K562 (cell line): Measurements from ENCODE around the gene SKIDA1. TPM values are rescaled to one million over a fixed set of nuclear protein-coding genes. Genes with fewer than 3 reads are reported as not detected.

Source experiments
- ASH1L ChIP-seq: fragments of 450-650 bp; IDR thresholded peaks from 2 replicates; pipeline ENCODE4 v1.6.1; 2018; ENCODE audit warnings: borderline replicate concordance, mild to moderate bottlenecking, low read depth; ENCODE audit not compliant: partially characterized antibody
- BDP1 ChIP-seq: IDR thresholded peaks from 3 replicates; pipeline ENCODE4 v1.6.1; 2011; ENCODE audit not compliant: insufficient read length, insufficient read depth
- CBFA2T2 ChIP-seq: fragments of 450-650 bp; conservative IDR thresholded peaks from 2 replicates; pipeline ENCODE4 v1.6.1; 2017; ENCODE audit warnings: mild to moderate bottlenecking
- ETV5 ChIP-seq: sonication (generic); formaldehyde crosslinking; IDR thresholded peaks from 2 replicates; pipeline ENCODE4 v1.4.0; 2020; ENCODE audit warnings: low read depth, mild to moderate bottlenecking, missing genetic modification reagents
- KDM2B ChIP-seq: fragments of 250-450 bp; sonication (Bioruptor Pico); IDR thresholded peaks from 2 replicates; pipeline ENCODE4 v1.8.0; 2021; ENCODE audit warnings: mild to moderate bottlenecking, moderate library complexity
- MGA ChIP-seq: fragments of 450-650 bp; IDR thresholded peaks from 2 replicates; pipeline ENCODE4 v1.6.1; 2016; ENCODE audit warnings: mild to moderate bottlenecking, moderate library complexity
- MLX ChIP-seq, 2 experiments: fragments of 450-650 bp in 1 of 2; sonication (generic) in 1 of 2; formaldehyde crosslinking; conservative IDR thresholded peaks; 2 replicates each; pipeline versions ENCODE4 v1.4.0 to v1.8.1; 2020 to 2022; ENCODE audit warnings: mild to moderate bottlenecking in 1 of 2, missing genetic modification reagents in 1 of 2
- NKRF ChIP-seq: fragments of 450-650 bp; IDR thresholded peaks from 2 replicates; pipeline ENCODE4 v1.6.1; 2016; ENCODE audit warnings: borderline replicate concordance
- PRPF4 ChIP-seq: fragments of 200-400 bp; formaldehyde crosslinking; IDR thresholded peaks from one replicate; pipeline ENCODE4 v1.6.1; 2017; ENCODE audit warnings: low read length, low read depth, mild to moderate bottlenecking; ENCODE audit not compliant: insufficient read depth, poor library complexity, severe bottlenecking
- PTRF ChIP-seq: fragments of 450-650 bp; IDR thresholded peaks from 2 replicates; pipeline ENCODE4 v1.6.1; 2016; ENCODE audit warnings: mild to moderate bottlenecking, missing genetic modification characterization, missing compliant biosample characterization
- TRIM28 ChIP-seq: fragments of 450-650 bp; IDR thresholded peaks from 2 replicates; pipeline ENCODE4 v1.6.1; 2017
- XRCC3 ChIP-seq: fragments of 450-650 bp; IDR thresholded peaks from 2 replicates; pipeline ENCODE4 v1.6.1; 2017; ENCODE audit warnings: mild to moderate bottlenecking, moderate library complexity
- ZBTB17 ChIP-seq: fragments of 450-650 bp; formaldehyde crosslinking; IDR thresholded peaks from 2 replicates; pipeline ENCODE4 v1.4.0; 2020; ENCODE audit warnings: mild to moderate bottlenecking
- polyA plus RNA-seq, 8 experiments: library from polyadenylated mRNA; depleted of rRNA in 4 of 8; stranded (reverse) in 5 of 8; unstranded in 3 of 8; fragments of >200 nt; fragmentation: Nextera tagmentation in 2 of 8; fragmentation: Illumina TruSeq in 1 of 8; extraction: Ambion mirVana in 2 of 8; extraction: Trizol in 1 of 8; gene quantifications; 2 replicates each; pipeline versions ENCODE4 v1.2.1 to v1.2.3, GENCODE V29; 2011 to 2014; ENCODE audit warnings: inconsistent platforms in 1 of 8, missing spikeins in 1 of 8
- total RNA-seq, 7 experiments: library from RNA; depleted of rRNA in 6 of 7; stranded (reverse); fragments of >200 nt in 6 of 7; fragmentation: Illumina TruSeq in 2 of 7; extraction: Trizol in 2 of 7; gene quantifications; 2 replicates each; pipeline versions ENCODE4 v1.2.1 to v1.2.3, GENCODE V29; 2011 to 2021; ENCODE audit warnings: low replicate concordance in 1 of 7

Gene SKIDA1
- total and polyA plus RNA-seq, 9 of the 15 experiments (the other 6 are each of a cell fraction or from before 2014, with no cell fraction given): 0.05 to 1.1 (median 0.42) TPM

GRCh38 chr10:21533467-21534279 is 8.2 kb upstream of the SKIDA1 start, which contains the start of gene MLLT10 (continued):
- TF ChIP-seq ETV5 (CRISPR knock-in tag) (no peak), XRCC3 (no peak), PTRF (no peak), MLX (CRISPR knock-in tag; conservative IDR thresholded peaks at IDR 0.05) (no peak), NKRF (0 out of 2 replicates have a peak, but pooled peaks have one; percentile 72), KDM2B (no peak), ASH1L (peak; percentile 28), PRPF4 (no peak), MGA (peak; percentile 82), TRIM28 (no peak), BDP1 (no peak), CBFA2T2 (no peak), ZBTB17 (CRISPR knock-in tag) (no peak)
